GM18526 (cell line): Measurements from ENCODE around the gene TRIP12.

ENCODE experiments used
- POLR2A ChIP-seq: IDR thresholded peaks from 3 replicates; pipeline ENCODE4 v1.6.1; 2011; ENCODE audit not compliant: insufficient read length; ENCODE audit errors: extremely low read depth

The TRIP12 gene

DNA sequence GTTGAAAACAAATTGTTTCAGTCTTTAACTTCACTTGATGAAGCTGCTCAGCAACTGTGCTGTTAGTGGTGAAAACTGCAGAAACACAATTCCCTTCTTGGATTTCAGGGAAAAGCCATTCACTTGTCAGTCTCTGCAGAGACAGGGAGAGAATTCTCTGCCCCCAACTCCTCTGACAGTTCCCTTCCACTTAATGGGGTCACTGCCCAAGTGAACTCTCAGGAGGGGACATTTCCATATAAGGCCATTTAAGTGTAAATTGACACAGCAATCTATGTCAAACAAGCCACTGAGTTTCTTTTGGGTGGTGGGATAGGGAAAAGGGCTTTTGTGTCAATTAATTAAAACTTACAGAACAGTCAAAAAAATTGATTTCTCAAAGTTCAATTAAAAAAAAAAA is 156.1 kb downstream of the TRIP12 start:
- TF ChIP-seq POLR2A: no peak

DNA sequence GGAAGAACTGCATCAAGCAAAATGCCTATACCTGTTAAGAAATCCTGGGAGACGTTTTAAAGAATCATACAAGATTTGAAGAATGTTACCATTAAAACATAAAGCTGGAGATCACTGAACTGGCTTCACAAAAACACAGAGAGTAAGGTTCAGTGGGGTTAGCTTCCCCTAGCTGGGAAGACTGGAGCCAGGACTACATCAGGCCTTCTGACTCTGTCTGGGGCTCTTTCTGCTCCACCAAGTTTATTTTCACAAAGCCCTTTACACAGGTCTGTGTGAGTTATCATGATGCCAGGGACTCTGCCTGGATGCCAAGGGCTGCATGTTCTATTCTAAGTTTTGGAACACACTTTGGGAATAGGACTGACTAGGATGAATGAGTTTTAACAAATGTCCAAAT is 160.1 kb downstream of the TRIP12 start:
- no peak for TF ChIP-seq POLR2A

DNA sequence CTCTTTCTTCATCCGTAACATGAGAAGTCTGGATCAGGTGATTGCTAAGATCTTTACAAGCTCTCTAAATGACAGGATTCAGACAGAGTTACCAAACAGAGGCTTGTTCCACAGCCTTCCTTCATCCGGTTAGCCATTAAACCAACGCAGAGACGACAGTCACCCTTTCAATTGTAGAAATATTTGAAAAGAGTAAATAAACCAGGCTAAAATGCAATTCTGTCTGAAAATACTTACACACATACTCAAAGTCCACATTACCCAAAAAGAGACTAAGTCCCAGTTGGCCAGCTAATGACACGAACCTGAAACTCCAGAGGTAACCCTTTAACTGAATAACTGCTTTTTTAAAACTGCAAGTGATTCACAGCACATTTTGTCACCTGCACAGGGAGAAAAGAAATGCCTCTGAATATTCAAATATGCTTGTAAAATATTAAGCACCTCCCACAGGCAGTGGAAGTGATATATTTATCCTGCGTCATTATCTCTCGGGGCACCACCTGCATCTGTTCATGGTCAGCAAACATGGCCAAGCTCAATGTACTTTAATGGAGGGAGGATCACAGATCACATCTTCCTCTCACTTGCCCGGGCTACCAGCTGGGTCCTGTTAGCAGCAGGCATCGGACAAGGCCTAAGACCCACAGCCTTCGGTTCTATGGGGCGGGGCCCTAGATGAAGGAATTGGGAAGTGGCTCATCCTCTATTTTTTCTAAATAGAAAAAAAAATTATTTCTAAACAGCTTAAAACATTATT is 168.7 kb downstream of the TRIP12 start:
- TF ChIP-seq POLR2A: no peak

DNA sequence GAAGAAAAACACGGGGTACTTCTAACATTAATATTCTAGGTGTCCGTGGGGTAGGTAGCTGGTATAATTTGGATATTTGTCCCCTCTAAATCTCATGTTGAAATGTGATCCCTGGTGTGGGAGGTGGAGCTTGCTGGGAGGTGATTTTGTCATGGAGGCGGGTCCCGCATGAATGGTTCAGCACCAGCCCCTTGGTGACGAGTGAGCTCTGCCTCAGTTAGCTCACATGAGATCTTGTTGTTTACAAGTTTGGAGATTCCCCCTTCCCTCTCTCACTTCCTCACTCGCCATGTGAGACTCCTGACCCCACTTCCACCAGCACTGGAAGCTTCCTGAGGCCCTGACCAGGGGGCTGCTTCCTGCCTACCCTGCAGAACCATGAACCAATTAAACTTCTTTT is 172.0 kb downstream of the TRIP12 start:
- TF ChIP-seq POLR2A: no peak

DNA sequence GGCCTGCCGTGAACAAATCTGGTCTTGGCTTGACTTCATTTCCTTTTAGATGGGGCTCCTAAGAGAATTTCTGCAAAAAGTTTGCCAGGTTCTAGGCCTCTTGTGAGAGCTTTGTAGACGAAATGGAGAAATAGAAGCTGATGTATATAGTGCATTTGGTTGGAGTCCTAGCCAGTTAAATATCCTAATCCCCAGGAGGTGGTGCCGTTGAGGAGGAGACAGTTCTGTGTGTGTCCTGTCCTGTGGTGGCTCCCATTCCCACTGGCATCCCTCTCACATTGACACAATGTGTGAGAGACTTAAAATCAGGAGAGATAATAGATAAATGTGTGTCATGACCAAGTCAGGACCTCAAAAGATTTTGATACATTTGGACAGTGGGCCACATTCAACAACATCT is 172.9 kb downstream of the TRIP12 start:
- TF ChIP-seq POLR2A: no peak

DNA sequence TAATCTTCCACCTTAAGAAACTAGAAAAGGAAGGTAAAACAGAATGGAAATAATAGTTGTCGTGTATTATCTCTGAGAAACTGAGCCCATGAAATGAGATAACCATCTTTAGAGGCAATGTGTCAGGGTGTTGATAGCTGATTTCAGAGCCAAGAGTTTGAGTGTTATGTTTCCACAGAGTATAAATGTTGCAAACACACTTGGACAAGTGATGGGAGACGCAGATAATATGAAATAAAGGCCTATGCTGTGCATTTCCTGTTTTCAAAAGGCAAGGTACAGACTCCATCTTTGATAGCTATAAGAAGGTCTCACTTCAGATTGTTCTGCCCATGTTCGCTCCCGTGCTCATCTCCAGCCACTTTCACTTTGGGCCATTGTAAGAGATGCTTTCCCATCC is 181.5 kb downstream of the TRIP12 start:
- no peak for TF ChIP-seq POLR2A

DNA sequence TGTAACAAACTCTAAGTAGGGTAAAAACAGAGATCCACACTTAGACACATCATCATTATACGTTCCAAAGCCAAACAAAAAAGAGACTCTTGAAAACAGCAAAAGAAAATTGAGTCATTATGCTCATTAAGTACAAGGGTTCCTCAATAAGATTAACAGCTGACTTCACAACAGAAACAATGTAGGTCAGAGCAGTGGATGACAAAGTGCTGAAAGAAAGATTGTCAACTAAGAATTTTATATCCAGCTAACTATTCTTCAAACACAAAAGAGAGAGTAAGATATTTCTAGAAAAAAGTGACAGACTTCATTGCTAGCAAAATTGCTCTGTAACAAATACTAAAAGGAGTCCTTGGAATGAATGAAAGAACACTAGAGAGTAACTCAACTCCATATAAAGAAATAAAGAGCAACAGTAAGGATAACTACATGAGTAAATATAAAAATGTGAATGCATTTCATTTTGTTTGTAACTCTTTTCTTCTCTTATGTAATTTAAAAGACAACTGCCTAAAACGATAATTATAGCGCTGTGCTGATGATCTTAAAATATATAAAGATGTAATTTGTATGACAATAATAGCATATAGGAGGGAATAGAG is 183.7 kb downstream of the TRIP12 start:
- no peak for TF ChIP-seq POLR2A

DNA sequence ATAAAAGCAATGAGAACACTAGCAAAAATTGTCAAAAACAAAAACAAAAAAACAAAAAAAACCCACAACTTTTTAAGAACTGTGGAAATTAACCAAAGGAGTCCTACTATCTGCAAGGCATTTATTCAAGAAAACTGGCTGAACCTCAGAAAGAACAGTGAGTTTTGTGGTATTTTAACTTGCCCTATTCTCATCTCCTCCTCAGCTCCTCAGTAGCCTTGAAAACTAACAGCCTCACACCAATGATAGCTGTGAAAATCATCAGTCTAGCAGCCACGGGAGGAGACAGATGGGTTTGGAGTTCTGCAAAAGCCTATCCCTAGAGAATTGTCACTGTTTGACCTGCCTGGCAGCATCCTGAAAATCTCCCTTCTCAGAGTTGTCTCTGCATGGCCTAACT is 187.4 kb downstream of the TRIP12 start:
- no peak for TF ChIP-seq POLR2A

DNA sequence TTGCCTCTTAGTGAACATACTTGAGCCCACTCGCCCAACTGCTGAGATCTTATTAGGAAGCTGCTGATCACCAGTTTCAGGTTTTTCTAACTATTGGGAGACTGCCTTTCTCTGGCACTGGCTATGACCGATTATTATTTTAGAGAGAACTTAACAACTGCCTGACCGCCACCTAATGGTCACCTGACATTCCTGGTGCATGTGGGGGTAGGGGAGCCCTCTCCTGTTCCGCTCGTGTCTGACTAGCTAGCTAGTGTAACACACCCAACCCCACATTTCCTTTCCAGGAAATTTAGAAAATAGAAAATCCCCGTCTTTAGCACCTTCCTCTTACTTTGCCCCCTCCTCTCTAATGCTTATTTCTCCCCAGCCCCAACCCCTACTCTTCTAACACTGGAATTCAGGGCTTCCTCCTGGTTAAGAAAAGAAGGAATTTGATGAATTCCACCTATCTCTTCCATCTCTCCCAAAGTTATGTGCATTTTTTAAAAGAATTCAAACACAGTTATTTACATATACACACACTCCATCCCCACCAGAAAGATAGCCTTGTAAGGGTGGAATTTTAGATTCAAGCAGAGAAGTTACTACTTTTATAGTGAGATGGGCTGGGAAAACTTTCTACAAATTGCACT is 188.1 kb downstream of the TRIP12 start:
- no peak for TF ChIP-seq POLR2A

DNA sequence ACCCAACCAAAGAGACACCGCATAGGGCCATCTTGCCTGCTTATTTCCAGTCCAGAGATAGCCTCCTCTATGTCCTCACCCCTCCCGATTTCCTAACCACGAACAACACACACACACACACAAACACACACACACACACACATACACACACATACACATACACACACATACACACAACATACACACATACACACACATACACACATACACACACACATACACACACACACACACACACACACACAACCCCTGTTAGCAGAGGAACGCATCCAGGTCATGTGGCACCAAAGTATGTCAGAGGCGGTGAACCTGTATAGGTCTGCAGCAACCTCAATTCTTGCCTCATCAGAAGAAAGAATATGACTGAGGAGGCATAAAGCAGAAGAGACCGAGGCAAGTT is 188.9 kb downstream of the TRIP12 start:
- TF ChIP-seq POLR2A: no peak

DNA sequence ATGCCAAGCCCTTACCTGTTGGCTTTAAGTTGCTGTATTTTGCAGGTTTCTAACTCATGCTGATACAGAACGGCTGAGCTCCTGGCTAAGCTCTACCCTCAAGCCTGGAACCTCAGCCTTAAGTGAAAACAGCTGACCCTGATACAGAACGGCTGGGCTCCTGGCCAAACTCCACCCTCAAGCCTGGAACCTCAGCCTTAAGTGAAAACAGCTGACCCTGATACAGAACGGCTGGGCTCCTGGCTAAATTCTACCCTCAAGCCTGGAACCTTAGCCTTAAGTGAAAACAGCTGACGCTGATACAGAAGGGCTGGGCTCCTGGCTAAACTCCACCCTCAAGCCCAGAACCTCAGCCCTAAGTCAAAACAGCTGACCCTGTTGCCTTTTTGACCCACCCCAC is 189.9 kb downstream of the TRIP12 start:
- no peak for TF ChIP-seq POLR2A

DNA sequence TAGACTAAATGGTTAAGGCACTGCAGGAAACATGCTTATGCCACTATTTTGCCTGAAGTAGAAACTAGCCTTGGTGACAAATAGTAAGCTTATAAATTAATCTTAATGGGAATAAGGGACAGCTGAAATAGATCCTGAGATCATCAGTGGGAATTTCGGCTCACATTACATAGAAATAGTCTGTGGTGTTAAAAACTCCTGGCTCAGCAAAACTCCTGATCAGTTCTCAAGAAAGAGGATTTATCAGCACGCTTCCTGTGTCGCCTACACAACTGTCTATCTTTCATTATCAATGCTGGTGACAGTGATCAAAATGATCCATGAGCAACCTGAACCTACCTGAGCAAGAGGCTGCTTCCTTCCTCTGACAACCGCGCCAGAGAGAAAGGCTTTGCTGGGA is 190.4 kb downstream of the TRIP12 start:
- TF ChIP-seq POLR2A: no peak

DNA sequence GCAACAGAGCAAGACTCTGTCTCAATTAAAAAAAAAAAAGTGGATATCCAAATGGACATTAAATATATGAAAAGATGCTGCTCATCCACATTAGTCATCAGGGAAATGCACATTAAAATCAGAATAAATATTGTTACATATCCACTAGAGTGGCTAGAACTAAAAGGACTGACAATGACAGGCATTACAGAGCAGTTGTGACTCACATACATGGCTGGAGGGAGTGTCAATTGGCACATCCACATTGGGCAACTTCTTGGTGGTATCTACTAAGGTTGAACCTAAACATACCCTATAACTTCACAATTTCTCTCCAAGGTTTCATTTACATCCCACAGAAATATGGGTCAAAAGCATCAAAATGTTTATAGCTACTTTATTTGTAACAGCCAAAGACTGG is 193.4 kb downstream of the TRIP12 start:
- TF ChIP-seq POLR2A: no peak

DNA sequence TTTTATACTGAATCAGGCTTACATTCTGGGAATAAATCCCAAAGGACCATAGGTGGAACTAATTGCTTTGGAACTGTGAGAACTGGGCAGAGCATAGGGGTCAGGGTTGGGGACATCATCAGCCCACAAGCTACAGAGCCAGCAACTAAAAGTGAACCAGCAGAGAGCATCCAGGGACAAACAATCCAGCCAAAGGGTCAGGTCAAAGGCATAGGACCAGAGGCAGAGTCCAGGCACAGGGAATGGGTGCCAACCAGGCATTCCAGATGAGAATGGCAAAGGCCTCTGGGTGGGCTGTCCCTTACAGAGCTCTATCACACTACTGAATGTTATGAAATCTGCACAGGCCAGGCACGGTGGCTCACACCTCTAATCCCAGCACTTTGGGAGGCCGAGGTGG is 195.2 kb downstream of the TRIP12 start:
- no peak for TF ChIP-seq POLR2A

DNA sequence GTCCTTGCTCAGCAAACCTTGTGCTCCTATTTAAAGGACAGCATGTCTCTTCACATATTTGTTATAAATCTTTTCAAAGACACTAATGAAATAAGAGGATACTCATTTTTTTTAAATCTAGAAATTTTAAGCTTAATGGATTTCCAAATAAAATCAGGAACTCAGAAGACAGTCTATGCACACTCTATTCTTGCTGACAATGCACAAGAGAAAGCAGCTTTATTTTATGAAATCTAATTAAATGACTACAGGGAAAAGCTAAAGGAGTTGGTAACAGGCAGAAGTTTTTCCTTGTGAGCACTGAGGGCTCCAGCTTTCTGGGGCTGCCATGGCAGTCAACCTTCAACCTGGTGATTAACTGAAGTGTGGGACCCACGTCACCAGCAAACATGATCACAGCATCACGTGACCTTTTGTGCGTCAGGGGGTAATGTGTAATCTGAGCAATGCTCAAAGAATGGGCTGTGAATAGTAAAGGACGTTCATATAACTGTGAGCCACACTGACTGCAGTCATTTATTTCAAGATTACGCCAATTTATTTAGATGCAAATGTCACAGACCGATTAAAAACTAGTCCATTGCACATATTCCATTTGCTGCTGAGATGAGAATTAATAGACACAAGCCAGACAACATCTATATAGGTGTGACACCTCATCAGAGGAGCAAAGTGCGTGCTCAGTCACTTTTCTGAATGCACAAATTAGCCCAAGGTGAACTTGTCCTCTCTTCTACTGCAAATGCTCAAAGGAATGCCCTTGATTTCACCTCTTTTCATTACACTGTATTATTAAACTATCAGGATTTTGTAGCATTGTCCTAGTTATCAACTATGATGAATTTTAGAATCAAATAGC is 195.9 kb downstream of the TRIP12 start:
- TF ChIP-seq POLR2A: no peak
